K562 (cell line): Measurements from ENCODE around the gene PAQR8. TPM values are rescaled to one million over a fixed set of nuclear protein-coding genes. Genes with fewer than 3 reads are reported as not detected.

Source experiments
- ATAC-seq: fragments of 200-7000 bp; cut with Tn5 transposase; 3 replicates; pipeline ENCODE4 v1.9.1; 2020; ENCODE audit warnings: moderate library complexity
- BruUV-seq: library from RNA; stranded (reverse); fragments of 400-500 nt; replicated peaks from 2 replicates; lab custom pipeline; 2021; lab: Mats Ljungman, UMichigan
- CTCF ChIA-PET: fragments of 300-600 bp; formaldehyde crosslinking; extraction: SDS; loops from one replicate; lab custom pipeline; 2021; ENCODE audit warnings: low intra/inter-chr PET ratio; lab: Yijun Ruan, JAX
- POLR2A ChIA-PET: fragments of 300-600, 350-650 bp; sonication (Branson Sonifier 250); formaldehyde crosslinking; extraction: SDS; loops from one replicate; lab custom pipeline; 2021; ENCODE audit warnings: antibody characterized with exemption, inconsistent platforms; lab: Yijun Ruan, JAX
- DNase-seq, 4 experiments: peaks; one replicate each; pipeline versions ENCODE4 v3.0.0 to v3.0.0-alpha.2; 2011 to 2018; ENCODE audit warnings: low spot score in 3 of 4, mixed read lengths in 3 of 4; ENCODE audit errors: extremely low read depth in 1 of 4
- FAIRE-seq: peaks from 2 replicates; lab custom pipeline; 2011; peaks lifted over from hg19 to GRCh38; lab: Jason Lieb, UNC
- H2AFZ ChIP-seq: 2 replicates; pipeline ENCODE4 v1.6.0; 2011; ENCODE audit warnings: low read depth, low read length, control low read depth, inconsistent platforms
- H3K27ac ChIP-seq: fragments of 200-600 bp; 3 replicates; pipeline ENCODE4 v1.8.0; 2011; ENCODE audit warnings: low read depth, mild to moderate bottlenecking, control low read depth, inconsistent platforms, low read length, moderate library complexity, mixed read lengths; ENCODE audit errors: extremely low read depth
- H3K27me3 ChIP-seq, 2 experiments: fragments of 300-600 bp in 1 of 2; 2 replicates in 1 of 2; 3 replicates in 1 of 2; pipeline versions ENCODE4 v1.6.0 to v1.8.0; 2011; ENCODE audit warnings: inconsistent platforms in 2 of 2, low read length in 2 of 2, mild to moderate bottlenecking in 1 of 2, mixed read lengths in 1 of 2, moderate library complexity in 1 of 2; ENCODE audit not compliant: control insufficient read depth in 2 of 2, insufficient read depth in 2 of 2
- H3K36me3 ChIP-seq: fragments of 300-600 bp; 3 replicates; pipeline ENCODE4 v1.8.0; 2011; ENCODE audit warnings: mild to moderate bottlenecking, low read length, inconsistent platforms; ENCODE audit not compliant: control insufficient read depth, insufficient read depth
- H3K4me1 ChIP-seq, 2 experiments: fragments of 200-600 bp in 1 of 2; replicated peaks in 1 of 2; 2 replicates in 1 of 2; 3 replicates in 1 of 2; pipeline versions ENCODE4 v1.5.1 to v1.8.0; 2011; ENCODE audit warnings: inconsistent platforms in 2 of 2, low read length in 2 of 2, mild to moderate bottlenecking in 1 of 2, mixed read lengths in 1 of 2, moderate library complexity in 1 of 2; ENCODE audit not compliant: control insufficient read depth in 2 of 2, insufficient read depth in 2 of 2
- H3K4me2 ChIP-seq: 2 replicates; pipeline ENCODE4 v1.6.1; 2011; ENCODE audit warnings: low read length, control low read depth, inconsistent platforms, mixed read lengths; ENCODE audit not compliant: insufficient read depth
- H3K4me3 ChIP-seq: fragments of 200-600 bp; sonication (generic), shearing (Covaris generic); 2 replicates; pipeline ENCODE4 v1.5.1; 2016; ENCODE audit warnings: control low read depth, inconsistent platforms
- H3K79me2 ChIP-seq: fragments of 200-600 bp; 3 replicates; pipeline ENCODE4 v1.8.0; 2011; ENCODE audit warnings: low read length, inconsistent platforms; ENCODE audit not compliant: control insufficient read depth, insufficient read depth
- H3K9ac ChIP-seq, 2 experiments: 2 replicates each; pipeline versions ENCODE4 v1.6.0 to v1.6.1; 2011; ENCODE audit warnings: low read depth in 2 of 2, low read length in 2 of 2, control low read depth in 1 of 2, inconsistent platforms in 1 of 2, mild to moderate bottlenecking in 1 of 2, mixed read lengths in 1 of 2; ENCODE audit not compliant: insufficient read depth in 1 of 2
- H3K9me1 ChIP-seq: one replicate; pipeline ENCODE4 v1.6.0; 2011; ENCODE audit warnings: inconsistent platforms, mild to moderate bottlenecking, low read length, moderate library complexity; ENCODE audit not compliant: control insufficient read depth, insufficient read depth
- H3K9me3 ChIP-seq: replicated peaks from 2 replicates; pipeline ENCODE4 v1.5.1; 2011; ENCODE audit warnings: low read depth, low read length, inconsistent platforms; ENCODE audit not compliant: control insufficient read depth, insufficient read depth
- H4K20me1 ChIP-seq: replicated peaks from 2 replicates; pipeline ENCODE4 v1.6.1; 2011; ENCODE audit warnings: low read length, inconsistent platforms, mixed read lengths; ENCODE audit not compliant: control insufficient read depth, insufficient read depth
- JUNB ChIP-seq: fragments of 450-650 bp; formaldehyde crosslinking; conservative IDR thresholded peaks from 2 replicates; pipeline ENCODE4 v1.4.0; 2020; ENCODE audit warnings: mild to moderate bottlenecking
- MAFG ChIP-seq: fragments of 450-650 bp; conservative IDR thresholded peaks from 2 replicates; pipeline ENCODE4 v1.6.1; 2016; ENCODE audit warnings: missing genetic modification characterization, missing compliant biosample characterization
- MCM7 ChIP-seq, 2 experiments: fragments of 450-650 bp; IDR thresholded peaks; 2 replicates each; pipeline ENCODE4 v1.6.1; 2016 to 2018
- SMAD3 ChIP-seq: fragments of 450-650 bp; formaldehyde crosslinking; conservative IDR thresholded peaks from 2 replicates; pipeline ENCODE4 v1.4.0; 2020; ENCODE audit warnings: mild to moderate bottlenecking
- WGBS: fragments of 100-300 bp; shearing (Covaris generic); methylation state at CpG from one replicate; pipeline ENCODE4 v1.1.6; 2016; ENCODE audit warnings: low coverage, mixed read lengths; ENCODE audit not compliant: insufficient coverage; ENCODE audit errors: missing lambda C conversion rate; 5-methylcytosine and 5-hydroxymethylcytosine counted together
- in situ Hi-C: fragments of 300-500 bp; cut with MboI; formaldehyde crosslinking; loops from 4 replicates; pipeline ENCODE4 v1.15.0; 2018; ENCODE audit warnings: inconsistent platforms, mixed read lengths
- intact Hi-C: fragments of 100-400 bp; cut with micrococcal nuclease; formaldehyde crosslinking; loops from 2 replicates; pipeline ENCODE4 v1.14.2; 2022
- polyA plus RNA-seq, 8 experiments: library from polyadenylated mRNA; depleted of rRNA in 4 of 8; stranded (reverse) in 5 of 8; unstranded in 3 of 8; fragments of >200 nt; fragmentation: Nextera tagmentation in 2 of 8; fragmentation: Illumina TruSeq in 1 of 8; extraction: Ambion mirVana in 2 of 8; extraction: Trizol in 1 of 8; gene quantifications; 2 replicates each; pipeline versions ENCODE4 v1.2.1 to v1.2.3, GENCODE V29; 2011 to 2014; ENCODE audit warnings: inconsistent platforms in 1 of 8, missing spikeins in 1 of 8
- total RNA-seq, 7 experiments: library from RNA; depleted of rRNA in 6 of 7; stranded (reverse); fragments of >200 nt in 6 of 7; fragmentation: Illumina TruSeq in 2 of 7; extraction: Trizol in 2 of 7; gene quantifications; 2 replicates each; pipeline versions ENCODE4 v1.2.1 to v1.2.3, GENCODE V29; 2011 to 2021; ENCODE audit warnings: low replicate concordance in 1 of 7
- TF ChIP-seq, protein P1 (sequence below): fragments of 250-450 bp; sonication (Bioruptor Pico); IDR thresholded peaks from 2 replicates; pipeline ENCODE4 v1.5.0; 2021
- TF ChIP-seq, protein P2 (sequence below), 2 experiments: fragments of 450-650 bp; formaldehyde crosslinking in 1 of 2; IDR thresholded peaks; 2 replicates each; pipeline versions ENCODE4 v1.4.0 to v1.6.1; 2014 to 2020; ENCODE audit warnings: mild to moderate bottlenecking in 2 of 2, borderline replicate concordance in 1 of 2, low read depth in 1 of 2
- TF ChIP-seq, protein P3 (sequence below), 2 experiments: IDR thresholded peaks in 1 of 2; conservative IDR thresholded peaks in 1 of 2; 2 replicates each; pipeline ENCODE4 v1.6.1; 2016; ENCODE audit warnings: low read depth in 2 of 2, mild to moderate bottlenecking in 1 of 2, missing compliant biosample characterization in 1 of 2, missing genetic modification characterization in 1 of 2, moderate library complexity in 1 of 2
- TF ChIP-seq, protein P4 (sequence below): fragments of 450-650 bp; conservative IDR thresholded peaks from 2 replicates; pipeline ENCODE4 v1.6.1; 2016; ENCODE audit warnings: missing genetic modification characterization, low read depth, mild to moderate bottlenecking, missing compliant biosample characterization, moderate library complexity

The PAQR8 gene
- total and polyA plus RNA-seq, 9 of the 15 experiments (the other 6 are each of a cell fraction or from before 2014, with no cell fraction given) = 1.4 to 10.2 (median 3.5) TPM

DNA sequence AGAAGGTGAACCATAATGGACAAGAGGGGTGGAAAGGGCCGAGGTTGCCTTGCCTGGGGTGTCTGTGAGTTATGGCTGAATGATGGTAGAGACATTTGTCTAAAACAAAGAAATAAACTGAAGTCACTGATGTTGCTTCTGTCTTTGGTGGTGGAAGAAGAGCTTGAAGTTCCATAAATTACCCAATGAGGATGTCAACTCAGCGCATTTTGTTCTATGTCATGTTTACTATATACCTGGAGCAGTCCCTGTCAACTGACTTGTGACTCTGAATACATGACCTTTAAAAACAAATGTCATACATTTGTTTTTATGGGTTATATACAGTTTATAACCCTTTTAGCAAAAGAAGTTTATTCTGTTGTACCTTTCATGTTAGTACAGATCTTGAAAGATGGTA, 60.2 kb downstream of the PAQR8 start:
- H3K36me3 ChIP-seq = no peaks in the 10 kb centered on the region
- DNase-seq (no peak), FAIRE-seq (no peak), ATAC-seq (no peak)
- intact Hi-C loops = loop anchor here (5.0 kb wide), 1 partner anchor 60 kb away; no protein-coding TSS in a partner anchor
- BruUV-seq = no TSS peak
- H3K9me3 ChIP-seq = no peaks in the 10 kb centered on the region
- H3K4me2 ChIP-seq = no peak overlapping the region
- H4K20me1 ChIP-seq = no peaks in the 10 kb centered on the region
- H3K4me3 ChIP-seq = no peak overlapping the region
- CTCF ChIA-PET = no interaction called here
- in situ Hi-C loops = loop anchor here (25.0 kb wide), 1 partner anchor 1065 kb away; no protein-coding TSS in a partner anchor
- POLR2A ChIA-PET = interaction anchor here (0.6 to 1.0 kb wide), 2 partner anchors 57 to 102 kb away, joined by 3 to 4 read pairs; no protein-coding TSS in a partner anchor
- H3K4me1 ChIP-seq = peaks cover 21 to 22% of the 10 kb centered on the region in 2 experiments
- no peak overlapping the region for H3K27ac ChIP-seq
- no peaks in the 10 kb centered on the region for H3K9me1 ChIP-seq
- no peak overlapping the region for H3K9ac ChIP-seq
- H2AFZ ChIP-seq = no peak overlapping the region
- H3K79me2 ChIP-seq = peaks cover 6% of the 10 kb centered on the region; the same call in 2 of the 3 replicates
- no peaks in the 10 kb centered on the region for H3K27me3 ChIP-seq
- 41% methylated on average over 2 of the region's 2 CpGs for WGBS
- TF ChIP-seq, protein P1, sequence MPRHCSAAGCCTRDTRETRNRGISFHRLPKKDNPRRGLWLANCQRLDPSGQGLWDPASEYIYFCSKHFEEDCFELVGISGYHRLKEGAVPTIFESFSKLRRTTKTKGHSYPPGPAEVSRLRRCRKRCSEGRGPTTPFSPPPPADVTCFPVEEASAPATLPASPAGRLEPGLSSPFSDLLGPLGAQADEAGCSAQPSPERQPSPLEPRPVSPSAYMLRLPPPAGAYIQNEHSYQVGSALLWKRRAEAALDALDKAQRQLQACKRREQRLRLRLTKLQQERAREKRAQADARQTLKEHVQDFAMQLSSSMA (CRISPR knock-in tag) = no peak
- TF ChIP-seq JUNB (no peak), MCM7 (IDR thresholded peaks at IDR 0.05) (no peak), MAFG (tag) (peak; percentile 58), SMAD3 (CRISPR knock-in tag) (no peak)
- TF ChIP-seq, protein P2, sequence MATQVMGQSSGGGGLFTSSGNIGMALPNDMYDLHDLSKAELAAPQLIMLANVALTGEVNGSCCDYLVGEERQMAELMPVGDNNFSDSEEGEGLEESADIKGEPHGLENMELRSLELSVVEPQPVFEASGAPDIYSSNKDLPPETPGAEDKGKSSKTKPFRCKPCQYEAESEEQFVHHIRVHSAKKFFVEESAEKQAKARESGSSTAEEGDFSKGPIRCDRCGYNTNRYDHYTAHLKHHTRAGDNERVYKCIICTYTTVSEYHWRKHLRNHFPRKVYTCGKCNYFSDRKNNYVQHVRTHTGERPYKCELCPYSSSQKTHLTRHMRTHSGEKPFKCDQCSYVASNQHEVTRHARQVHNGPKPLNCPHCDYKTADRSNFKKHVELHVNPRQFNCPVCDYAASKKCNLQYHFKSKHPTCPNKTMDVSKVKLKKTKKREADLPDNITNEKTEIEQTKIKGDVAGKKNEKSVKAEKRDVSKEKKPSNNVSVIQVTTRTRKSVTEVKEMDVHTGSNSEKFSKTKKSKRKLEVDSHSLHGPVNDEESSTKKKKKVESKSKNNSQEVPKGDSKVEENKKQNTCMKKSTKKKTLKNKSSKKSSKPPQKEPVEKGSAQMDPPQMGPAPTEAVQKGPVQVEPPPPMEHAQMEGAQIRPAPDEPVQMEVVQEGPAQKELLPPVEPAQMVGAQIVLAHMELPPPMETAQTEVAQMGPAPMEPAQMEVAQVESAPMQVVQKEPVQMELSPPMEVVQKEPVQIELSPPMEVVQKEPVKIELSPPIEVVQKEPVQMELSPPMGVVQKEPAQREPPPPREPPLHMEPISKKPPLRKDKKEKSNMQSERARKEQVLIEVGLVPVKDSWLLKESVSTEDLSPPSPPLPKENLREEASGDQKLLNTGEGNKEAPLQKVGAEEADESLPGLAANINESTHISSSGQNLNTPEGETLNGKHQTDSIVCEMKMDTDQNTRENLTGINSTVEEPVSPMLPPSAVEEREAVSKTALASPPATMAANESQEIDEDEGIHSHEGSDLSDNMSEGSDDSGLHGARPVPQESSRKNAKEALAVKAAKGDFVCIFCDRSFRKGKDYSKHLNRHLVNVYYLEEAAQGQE (IDR thresholded peaks at IDR 0.05; ENCODE audit: borderline replicate concordance) = no peak
- TF ChIP-seq, protein P2 (CRISPR knock-in tag; IDR thresholded peaks at IDR 0.05; ENCODE audit: low read depth) = no peak
- TF ChIP-seq, protein P3, sequence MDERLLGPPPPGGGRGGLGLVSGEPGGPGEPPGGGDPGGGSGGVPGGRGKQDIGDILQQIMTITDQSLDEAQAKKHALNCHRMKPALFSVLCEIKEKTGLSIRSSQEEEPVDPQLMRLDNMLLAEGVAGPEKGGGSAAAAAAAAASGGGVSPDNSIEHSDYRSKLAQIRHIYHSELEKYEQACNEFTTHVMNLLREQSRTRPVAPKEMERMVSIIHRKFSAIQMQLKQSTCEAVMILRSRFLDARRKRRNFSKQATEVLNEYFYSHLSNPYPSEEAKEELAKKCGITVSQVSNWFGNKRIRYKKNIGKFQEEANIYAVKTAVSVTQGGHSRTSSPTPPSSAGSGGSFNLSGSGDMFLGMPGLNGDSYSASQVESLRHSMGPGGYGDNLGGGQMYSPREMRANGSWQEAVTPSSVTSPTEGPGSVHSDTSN (CRISPR knock-in tag; IDR thresholded peaks at IDR 0.05; ENCODE audit: low read depth) = no peak
- TF ChIP-seq, protein P3 (tag; conservative IDR thresholded peaks at IDR 0.05; ENCODE audit: low read depth) = no peak
- TF ChIP-seq, protein P4, sequence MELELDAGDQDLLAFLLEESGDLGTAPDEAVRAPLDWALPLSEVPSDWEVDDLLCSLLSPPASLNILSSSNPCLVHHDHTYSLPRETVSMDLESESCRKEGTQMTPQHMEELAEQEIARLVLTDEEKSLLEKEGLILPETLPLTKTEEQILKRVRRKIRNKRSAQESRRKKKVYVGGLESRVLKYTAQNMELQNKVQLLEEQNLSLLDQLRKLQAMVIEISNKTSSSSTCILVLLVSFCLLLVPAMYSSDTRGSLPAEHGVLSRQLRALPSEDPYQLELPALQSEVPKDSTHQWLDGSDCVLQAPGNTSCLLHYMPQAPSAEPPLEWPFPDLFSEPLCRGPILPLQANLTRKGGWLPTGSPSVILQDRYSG = no peak
